GM12873 (cell line): ENCODE results near the gene RAC3.

Source experiments
- TF ChIP-seq, protein P1 (sequence below): IDR thresholded peaks from 2 replicates; pipeline ENCODE4 v1.5.1; 2012; ENCODE audit warnings: low read depth, mild to moderate bottlenecking, moderate library complexity, low read length, control low read depth; ENCODE audit not compliant: insufficient read depth; ENCODE audit errors: missing control alignments

Gene RAC3

DNA sequence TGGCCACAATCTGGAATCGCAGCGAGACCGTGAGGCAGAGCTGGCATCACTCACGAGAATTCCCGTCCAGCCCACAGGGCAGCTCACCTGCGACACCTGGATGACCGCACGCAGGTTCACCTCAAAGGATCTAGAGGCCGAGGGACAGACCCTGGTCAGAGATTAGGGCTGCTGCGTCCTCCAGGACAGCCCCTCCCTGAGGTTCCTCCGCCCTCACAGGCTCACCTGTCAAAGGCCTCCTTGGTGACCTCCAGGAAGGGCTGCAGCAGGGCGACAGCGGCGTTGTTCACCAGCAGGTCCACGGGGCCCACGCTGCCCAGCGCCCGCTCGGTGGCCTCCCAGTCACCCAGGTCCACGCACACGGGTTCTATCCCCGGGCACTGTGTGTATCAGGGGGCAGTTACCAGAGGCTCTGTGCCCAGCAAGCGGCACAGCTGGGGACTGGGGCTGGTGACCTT, 5.2 kb downstream of the RAC3 start:
- TF ChIP-seq, protein P1, sequence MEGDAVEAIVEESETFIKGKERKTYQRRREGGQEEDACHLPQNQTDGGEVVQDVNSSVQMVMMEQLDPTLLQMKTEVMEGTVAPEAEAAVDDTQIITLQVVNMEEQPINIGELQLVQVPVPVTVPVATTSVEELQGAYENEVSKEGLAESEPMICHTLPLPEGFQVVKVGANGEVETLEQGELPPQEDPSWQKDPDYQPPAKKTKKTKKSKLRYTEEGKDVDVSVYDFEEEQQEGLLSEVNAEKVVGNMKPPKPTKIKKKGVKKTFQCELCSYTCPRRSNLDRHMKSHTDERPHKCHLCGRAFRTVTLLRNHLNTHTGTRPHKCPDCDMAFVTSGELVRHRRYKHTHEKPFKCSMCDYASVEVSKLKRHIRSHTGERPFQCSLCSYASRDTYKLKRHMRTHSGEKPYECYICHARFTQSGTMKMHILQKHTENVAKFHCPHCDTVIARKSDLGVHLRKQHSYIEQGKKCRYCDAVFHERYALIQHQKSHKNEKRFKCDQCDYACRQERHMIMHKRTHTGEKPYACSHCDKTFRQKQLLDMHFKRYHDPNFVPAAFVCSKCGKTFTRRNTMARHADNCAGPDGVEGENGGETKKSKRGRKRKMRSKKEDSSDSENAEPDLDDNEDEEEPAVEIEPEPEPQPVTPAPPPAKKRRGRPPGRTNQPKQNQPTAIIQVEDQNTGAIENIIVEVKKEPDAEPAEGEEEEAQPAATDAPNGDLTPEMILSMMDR, result no peak

DNA sequence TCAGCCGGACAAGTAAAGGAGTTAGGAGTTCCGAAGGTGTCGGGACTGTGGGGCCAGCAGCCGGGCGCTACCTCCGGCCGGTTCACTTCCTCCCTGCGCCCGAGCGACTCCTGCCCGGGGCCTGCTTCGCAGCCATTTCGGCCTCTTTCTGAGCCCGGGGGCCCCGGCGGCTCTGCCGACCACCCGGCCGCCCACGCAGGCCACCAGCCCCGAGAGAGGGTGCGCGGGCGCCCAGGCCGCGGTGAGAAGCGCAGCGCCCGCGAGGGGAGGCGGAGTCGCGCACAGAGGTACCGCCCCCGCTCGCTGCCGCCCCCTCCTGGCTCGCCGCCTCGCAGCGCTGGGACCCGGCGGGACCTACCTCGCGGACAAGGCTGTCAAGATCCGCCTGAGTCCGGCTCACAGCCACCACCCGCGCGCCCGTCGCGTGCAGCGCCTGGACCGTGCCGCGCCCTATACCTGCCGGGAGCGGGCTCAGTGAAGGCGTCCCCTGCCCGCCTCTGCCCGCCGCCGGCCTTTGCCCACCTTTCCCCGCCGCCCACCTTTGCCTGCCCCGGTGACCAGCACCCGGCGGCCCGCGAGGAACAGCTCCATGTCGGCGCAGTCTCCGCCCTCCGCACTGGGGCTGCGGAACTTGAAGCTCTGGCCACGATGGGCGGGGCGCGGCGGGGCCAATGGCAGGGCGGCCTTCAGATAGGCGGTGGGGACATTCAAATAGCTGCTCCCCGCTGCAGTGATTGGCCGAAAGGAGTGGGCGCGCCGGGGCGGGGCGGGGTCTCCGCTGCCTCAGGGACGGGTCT, 5.8 kb downstream of the RAC3 start, which contains the start of gene DCXR:
TSS of gene DCXR (minus strand) at position 606 of the 797 bp plus-strand sequence. CDS start at position 591, 15 bp downstream.
- TF ChIP-seq, protein P1, result peak; percentile 84

DNA sequence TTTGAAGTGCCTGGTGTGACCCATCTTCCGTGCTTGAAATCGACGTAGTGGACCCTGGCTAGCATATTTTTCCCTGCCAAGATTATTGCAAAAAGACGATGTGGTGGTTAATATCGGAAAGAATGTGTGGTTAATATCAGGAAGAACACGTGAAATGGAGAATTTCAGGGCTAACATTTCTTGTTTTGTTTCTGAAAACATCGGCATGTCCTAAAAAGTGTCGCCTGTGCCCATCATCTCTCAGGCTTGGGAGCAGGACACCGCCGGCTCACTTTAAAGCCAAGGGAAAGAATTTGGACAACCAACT, 6.4 kb downstream of the RAC3 start:
- TF ChIP-seq, protein P1, result no peak

DNA sequence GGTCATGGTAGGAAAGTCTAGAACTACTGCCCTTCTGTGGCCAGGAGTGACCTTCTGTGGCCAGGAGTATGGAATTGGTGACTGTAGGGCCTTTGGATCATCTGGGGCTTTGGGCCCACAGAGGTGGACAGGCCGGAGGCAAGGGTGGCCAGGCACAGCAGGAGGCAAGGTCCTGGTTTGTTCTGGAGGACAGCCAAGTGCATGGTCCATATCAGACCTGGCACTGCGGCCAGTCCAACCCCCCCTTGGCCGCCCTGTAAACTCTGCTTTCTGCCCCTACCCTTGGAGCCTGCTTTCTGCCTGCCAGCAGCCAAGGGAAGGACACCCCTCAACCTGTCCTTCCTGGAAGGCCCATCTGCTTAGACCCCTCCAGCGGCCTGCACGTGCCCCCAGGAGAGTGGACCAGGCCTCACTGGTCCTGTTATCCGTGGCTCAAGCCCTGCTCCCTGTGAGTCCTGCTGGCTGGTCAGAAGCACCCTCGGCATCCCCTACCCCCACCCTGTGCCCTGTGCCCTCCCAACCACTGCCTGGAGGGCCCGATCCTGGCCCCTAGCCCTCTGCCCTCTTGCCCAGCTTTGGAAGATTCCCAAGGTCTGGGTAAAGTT, 8.3 kb downstream of the RAC3 start:
- TF ChIP-seq, protein P1, result no peak

DNA sequence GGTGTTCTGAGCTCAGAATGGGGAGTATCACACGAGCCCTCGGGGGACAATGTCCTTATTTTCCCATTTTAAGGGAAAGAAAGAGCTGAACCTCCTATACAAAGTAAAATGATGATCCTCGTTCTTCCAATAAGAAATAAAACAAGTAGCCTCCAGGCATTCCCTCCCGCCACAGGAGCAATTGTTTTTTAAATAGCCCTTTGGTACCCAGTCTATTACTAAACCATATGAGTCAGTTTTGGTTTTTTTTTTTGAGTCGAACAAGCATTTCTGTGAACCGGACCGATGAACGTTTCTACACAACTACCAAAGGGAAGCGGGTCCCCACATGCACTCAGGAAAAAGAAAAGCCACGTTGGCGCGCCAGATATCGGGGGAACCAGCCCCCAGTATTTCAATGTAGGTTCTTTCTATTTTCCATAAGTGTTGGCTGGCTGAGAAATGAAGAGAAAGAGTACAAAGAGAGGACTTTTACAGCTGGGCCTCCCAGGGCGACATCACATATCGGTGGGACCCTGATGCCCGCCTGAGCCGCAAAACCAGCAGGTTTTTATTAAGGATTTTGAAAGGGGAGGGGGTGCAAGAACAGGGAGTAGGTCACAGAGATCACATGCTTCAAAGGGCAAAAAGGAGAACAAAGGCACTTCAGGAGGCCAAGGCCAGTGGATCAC, 9.8 kb downstream of the RAC3 start:
- TF ChIP-seq, protein P1, result no peak

DNA sequence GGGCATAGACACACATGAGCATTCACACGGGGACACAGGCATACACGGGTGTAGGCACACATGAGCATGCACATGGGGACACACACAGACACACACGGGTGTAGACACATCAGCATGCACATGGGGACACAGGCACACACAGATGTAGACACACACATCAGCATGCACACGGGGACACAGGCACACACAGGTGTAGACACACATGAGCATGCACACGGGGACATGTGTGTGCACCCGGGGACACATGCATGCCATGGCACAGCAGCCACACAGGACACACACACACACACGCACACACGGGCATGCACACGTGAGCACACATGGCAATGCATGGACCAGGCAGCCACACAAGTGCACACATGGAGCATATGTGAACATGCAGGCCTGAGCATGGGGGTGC, 11.2 kb downstream of the RAC3 start:
- TF ChIP-seq, protein P1, result no peak

DNA sequence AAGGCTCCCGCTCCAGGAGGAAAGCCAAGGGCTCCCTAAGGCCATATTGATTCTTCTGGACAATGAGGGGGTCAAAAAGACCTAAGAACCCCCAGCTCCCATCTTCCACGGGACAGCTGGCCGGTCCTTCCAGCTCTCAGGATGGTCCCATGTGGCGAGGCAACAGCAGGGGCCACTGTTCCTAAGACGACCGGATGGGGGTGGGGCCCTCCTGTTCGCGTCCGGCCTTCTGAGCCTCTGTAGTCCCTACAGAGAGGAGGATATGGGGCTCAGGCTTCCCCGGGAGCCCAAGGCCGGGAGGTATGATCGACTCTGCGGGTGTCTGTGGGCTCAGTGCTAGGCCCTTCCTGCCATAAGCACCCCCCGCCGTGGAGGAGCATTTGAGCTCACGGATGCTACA, 12.0 kb downstream of the RAC3 start:
- TF ChIP-seq, protein P1, result no peak
